HG02759 (cell line): ENCODE results near the gene EFS.

Experiments
- ATAC-seq: cut with Tn5 transposase; IDR thresholded peaks from one replicate; pipeline ENCODE4 v1.9.1; 2021; ENCODE audit warnings: mild to moderate bottlenecking, moderate library complexity; ENCODE audit not compliant: unreplicated experiment

EFS gene

DNA sequence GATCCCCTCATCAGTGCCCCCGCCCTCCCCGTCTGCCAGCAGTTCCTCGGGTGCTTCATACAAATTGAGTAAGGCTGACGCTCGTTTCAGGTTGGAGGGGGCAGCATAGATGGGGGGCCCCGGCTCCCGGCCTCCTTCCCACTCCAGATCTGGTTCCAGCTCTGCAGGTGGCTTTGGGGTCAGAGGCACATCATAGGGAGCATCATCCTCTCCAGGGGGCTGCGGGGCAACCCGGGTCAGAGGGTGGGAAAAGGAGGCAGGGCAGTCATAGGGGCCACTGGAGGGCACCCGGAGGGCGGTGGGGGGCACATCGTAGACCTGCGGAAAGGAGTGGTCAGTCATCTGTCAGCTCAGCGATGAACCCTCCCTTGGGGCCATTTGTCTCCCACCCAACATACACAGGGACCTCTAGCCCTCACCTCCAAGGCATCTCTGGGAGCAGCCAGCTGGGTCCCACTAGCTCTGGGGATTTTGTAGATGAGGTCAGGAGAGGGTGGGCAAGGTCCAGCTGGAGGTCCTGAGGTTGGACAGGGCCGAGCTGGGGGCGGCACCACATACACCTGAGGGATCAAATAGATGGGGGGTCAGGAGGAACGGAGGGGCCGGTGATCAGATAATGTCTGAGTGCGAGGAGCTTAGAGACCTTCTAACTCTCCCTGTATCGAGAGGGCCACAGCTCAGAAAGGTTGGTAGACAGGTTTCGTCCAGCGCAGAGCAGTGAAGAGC lies 5.1 kb downstream of the EFS start:
- no peak for ATAC-seq

DNA sequence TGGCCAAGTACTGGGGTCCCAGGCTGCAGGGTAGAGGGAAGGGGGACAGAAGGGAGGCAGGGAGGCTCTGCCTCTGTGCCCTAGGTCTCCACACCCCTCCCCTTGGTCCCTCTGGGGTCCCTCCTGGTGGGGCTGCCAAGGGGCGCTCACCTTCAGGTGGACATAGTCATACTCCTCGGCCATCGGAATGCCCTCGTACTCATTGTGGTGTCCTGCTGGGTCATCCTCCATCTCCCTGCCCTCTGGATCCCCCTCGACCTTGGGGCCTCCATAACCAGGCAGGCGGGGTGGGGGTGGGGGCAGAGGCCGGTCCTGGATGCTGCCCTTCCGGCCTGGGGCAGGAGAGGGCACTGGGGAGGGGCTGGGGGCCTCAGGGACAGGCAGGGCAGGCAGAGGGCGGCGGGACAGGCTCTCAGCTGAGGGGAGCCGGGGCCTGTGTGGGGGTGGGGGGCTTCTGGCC lies 5.8 kb downstream of the EFS start:
- no peak for ATAC-seq

DNA sequence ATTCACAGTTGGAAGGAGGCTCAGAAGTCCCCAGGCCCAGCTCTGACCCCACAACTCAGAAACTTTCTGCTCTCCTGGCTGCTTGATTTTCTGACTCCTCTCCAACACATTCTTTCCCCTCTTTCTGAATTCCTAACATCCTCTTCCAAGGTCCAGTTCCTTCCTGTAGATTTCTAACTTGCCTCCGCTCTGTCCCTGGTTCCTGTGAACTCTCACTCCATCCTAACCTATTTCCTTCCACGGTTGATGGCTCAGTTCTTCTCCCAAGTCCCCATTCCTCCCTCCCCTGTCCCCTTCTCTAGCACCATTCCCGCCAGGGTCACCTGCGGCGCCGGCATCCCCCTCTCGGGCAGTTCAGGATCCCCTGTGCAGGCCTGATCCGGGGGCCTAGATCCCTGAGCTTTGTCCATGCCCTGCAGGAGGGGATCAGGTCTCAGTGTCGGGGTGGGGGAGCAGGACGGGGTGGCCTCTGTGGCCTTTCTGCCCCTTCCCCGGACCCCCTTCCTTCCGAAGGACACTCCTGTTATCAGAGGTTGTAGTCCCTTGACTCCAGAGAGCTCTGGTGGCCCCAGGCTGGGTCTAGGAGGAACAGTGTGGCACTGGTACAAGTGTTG lies 6.3 kb downstream of the EFS start:
- no peak for ATAC-seq

DNA sequence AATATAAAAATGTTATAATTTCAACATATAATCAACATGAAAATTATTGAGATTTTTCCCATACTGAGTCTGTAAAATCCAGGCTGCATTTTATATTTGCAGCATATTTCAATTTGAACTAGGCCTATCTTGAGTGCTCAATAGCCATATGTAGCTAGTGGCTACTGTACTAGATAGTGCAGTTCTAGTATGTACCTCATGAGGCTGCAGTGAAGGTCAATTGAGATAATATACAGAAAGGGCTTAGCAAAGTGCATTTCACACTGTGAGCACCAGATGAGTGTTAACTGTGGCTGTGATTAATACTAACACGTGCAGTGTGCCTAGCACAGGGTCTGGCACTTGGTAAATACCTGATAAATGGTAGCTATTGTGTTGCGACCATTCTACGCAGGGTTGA lies 6.9 kb downstream of the EFS start:
- no peak for ATAC-seq

DNA sequence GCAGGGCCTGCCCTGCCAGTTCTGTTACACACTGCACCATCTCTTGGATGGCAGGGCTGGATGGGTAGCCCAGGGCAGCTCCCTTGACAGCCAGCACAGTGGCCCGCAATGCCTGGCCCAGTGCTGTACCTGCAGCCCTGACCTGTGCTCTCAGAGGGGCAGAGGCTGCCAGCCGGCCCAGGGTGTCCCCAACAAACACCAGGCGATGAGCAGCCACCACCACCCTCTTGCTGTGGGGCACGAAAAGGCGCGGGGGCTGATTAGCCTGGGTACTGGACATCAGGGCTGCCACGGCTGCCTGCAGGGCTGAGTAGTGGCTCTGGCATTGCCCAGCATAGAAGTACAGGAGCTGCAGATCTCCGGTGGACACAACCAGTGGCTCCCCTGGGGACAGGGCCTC lies 7.7 kb downstream of the EFS start:
- ATAC-seq, result no peak

DNA sequence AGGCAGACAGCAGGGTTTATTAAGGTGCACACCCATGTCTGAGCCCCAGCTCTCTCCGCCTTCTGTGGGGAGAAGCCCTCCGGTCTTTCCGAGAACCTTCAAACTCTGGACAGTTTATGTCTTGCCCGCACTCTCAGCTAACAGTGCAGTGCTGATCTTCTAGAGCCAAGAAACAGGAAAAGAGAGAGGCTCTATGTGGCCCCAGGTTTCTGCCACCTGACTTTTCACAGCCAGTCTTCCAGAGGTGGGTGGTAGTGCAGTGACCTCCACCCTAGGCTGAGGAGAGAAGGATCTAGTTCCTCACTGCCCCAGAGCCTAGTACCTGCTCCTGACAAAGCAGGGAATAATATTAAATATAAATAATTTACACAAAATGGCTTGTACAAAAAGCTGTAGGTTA lies 8.3 kb downstream of the EFS start:
- no peak for ATAC-seq

DNA sequence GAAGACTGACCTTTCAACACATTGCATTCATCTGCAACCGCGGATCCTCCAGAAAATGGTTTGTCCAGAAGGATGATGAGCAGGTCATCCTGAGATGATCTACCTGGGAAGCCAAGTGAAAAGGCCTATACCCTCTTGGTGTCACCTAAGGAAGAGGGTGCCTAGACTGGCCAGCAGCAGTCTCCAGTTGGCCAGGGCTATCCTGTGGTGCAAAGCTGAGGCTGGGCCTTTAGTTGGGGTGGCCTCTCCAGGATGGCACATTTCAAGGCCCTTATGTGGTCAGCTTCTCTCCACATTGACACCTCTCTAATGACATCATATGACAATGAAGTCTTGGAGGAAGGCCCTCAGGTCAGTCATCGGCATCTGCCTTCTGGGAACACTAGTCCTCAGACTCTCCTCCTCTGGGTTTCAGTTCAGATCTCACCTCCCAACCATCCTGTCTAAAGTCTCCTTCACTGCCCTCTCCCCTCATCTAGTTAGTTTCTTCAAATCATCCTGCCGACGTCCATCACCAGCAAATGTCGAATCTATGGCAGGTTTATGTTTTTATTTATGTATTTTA lies 9.0 kb downstream of the EFS start:
- no peak for ATAC-seq

DNA sequence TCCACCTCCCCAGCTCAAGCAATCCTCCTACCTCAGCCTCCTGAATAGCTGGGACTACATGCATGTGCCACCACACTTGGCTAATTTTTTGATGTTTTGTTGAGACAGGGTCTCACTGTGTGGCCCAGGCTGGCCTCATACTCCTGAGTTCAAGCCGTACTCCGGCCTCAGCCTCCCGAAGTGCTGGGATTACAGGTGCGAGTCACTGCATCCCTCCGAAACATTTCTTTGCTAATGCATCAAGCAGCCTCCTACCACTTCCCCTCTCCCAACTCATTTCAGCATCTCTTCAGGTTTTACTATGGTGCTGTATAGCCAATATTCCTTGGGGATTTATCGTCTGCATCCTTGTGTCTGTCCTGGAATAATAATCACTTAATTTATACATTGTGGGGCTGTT lies 10.0 kb downstream of the EFS start:
- ATAC-seq, result no peak

DNA sequence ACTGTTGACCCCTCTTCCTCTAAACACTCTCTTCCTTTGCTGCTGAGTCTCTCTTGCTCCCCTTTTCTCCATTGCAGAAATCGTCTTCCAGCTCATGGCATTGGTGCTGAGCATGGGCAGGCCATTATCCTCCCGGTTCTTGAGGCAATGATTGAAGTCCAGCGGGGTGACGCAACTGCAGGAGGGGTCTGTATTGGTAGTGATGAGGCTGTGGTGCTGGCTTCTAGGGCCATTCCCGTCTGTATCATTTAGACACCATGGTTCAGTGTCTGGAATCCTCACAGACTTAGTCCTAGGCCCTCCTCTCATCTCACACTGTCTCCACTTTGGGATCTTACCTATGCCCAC lies 11.6 kb downstream of the EFS start:
- ATAC-seq, result no peak

DNA sequence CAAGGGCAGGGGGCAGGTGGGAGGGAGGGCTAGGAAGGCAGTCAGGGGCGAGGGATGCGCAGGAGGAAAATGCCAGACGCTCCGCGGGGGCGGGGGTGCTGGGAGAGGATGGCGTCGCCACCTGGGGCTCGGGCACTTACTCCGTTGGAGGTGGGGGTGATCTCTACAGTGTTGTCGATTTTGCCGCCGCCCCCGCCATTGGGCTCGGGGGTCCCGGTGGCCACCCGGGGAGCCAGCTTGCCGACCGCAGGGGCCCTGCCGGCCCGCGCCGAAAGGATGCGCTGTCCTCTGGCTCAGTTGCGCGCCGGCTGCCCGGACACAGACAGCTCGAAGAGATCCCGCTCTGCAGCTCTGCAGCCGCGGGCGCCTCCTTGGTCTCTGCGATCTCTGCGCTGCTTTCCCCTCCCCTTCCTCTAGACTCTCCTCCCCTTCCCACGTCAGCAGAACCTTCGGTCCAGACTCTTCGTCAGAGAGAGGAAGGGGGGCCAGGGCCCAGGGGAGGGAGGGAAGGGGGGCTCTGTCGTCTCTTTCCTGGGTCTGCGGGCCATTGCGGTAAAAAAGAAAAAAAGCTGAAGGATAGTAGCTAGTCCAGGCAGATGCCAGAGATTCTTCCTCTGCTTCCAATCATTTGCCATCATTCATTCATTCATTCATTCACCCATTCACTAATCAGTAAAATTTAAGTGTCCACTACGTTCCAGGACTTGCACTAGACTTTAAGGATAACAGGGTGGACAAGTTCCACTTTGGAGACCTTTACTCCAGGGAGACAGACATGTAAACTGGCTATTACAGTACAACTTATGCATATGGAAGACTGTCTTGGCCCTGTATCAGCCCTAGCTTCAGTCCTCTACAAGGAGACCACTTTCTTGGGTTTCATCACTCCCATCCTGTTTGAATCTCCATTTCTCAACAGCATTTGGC lies 12.2 kb downstream of the EFS start, which contains the start of gene SLC22A17:
Gene SLC22A17 (minus strand): TSS at position 382 of the 927 bp plus-strand sequence.
- ATAC-seq, result no peak

DNA sequence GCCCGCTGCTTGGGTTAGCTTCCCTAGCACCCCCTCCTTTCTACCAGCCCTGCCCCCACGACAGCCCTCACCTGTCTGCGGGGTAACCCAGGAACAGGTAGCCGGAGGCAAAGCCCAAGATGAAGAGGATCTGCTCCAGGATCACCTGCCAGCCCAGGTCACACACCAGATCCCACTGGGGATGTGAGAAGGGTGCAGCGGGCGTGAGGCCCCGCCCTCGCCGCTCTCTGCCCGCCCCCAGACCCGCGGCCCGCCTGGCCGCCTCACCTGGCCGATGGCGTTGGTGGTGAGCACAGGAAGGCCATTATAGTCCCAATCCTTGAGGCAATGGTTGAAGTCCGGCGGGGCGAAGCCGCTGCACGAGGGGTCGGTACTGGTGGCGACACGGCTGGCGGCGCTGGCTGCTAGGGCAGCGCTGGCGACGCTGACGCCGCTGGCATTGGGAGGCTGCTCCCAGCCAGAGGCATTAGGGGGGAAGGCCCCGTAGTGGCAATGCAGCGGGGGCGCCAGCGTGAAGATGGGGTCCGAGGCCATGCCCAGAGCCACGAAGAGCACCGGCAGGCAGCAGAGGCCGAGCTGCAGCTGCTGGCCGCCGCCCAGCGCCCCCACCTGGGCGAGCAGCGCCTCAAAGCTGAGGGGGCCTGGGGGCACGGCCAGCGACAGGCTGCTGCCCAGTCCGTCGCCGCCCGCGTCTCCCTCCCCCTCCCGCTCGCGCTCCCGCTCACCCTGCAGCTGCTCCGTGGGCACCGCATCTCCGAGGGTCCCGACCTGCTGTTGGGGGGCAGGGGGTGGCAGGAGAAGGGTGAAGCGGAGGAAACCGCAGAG lies 13.1 kb downstream of the EFS start:
- no peak for ATAC-seq

DNA sequence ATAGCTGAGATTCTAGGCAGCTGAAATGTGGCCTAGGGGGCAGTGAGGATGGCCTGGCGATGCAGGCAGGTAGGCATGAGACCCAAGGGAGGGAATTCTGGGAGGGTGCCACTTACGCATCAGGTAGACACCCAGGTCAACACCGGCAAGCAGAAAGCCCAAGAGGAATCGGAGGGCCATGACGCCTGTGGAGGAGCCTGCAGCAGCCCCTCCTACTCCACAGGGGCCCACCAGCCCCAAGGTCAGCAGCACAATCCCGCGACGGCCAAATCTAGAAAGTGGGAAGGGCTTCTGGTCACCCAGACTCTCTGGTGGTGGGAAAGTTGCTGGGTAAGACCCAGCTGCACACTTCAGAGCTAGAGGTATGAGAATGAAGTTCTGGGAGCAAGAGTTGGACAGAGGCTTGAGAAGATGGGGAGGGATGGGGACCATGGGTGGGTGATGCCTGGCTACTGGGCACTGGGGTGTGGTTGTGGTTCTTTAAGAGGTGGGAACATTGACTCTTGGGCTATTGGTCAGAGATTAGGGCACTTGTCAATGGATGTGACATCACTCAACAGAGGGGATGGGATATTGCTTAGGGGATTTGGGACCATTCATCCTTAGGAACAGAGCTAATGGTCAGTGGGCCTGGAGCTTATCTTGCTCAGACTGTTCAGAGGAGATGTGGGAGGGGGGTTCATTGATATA lies 15.7 kb downstream of the EFS start:
- ATAC-seq, result no peak

DNA sequence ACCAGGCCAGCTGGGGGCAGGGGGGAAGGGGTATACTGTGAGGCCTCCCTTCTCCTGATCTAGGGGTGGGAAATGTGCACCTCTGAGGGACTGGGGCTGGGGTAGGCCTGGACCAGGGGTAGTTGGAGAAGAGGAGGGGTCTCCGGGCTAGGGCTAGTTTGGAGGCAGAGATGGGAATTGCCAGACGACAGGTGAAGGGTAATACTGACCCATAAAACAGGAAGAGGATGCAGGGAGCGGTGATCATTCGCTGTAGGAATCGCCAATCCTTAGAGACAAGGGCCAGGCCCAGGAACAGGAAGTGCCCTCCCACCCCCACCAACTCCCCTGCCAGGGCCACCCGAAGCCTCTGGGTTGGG lies 16.7 kb downstream of the EFS start:
- no peak for ATAC-seq

DNA sequence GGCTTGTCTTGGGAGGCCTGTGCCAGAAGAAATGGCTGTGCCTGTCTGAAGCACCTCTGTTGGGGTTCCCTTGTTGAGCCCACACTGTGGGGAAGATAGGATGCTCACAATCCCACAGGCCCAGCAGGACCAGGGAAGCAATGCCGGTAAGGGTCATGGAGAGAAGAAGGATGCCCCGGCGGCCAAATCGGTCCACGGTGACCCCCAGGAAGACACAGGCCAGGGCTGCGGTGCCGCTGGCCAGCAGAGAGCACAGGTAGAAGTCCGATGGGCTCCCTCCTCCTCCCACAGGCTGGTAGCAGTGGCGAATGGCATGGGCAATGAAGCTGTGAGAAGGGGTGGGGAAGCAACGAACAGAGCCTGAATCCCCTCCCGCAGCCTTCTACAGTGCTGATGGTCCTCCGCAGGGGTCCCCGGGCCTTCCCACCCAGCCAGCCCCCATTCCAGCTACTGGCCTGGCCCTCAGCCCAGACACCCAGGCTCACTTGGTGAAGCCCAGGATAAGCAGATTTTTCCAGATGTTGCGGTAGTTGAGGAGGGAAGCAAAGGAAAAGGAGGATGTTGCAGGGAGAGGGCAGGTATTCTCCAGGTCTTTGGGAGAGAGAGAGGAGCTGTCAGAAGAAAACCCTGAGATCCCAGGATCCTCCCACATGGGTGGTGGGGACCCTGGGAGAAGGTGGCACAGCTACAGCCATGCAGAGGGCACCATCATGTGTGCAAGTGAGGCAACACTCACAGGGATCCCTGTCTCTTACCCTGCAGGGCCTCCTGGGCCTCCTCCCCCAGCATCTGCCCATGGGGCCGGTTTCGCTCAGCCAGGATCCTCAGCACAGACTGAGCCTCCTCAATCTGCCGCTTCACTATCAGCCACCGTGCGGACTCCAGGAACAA lies 17.3 kb downstream of the EFS start:
- ATAC-seq, result no peak

DNA sequence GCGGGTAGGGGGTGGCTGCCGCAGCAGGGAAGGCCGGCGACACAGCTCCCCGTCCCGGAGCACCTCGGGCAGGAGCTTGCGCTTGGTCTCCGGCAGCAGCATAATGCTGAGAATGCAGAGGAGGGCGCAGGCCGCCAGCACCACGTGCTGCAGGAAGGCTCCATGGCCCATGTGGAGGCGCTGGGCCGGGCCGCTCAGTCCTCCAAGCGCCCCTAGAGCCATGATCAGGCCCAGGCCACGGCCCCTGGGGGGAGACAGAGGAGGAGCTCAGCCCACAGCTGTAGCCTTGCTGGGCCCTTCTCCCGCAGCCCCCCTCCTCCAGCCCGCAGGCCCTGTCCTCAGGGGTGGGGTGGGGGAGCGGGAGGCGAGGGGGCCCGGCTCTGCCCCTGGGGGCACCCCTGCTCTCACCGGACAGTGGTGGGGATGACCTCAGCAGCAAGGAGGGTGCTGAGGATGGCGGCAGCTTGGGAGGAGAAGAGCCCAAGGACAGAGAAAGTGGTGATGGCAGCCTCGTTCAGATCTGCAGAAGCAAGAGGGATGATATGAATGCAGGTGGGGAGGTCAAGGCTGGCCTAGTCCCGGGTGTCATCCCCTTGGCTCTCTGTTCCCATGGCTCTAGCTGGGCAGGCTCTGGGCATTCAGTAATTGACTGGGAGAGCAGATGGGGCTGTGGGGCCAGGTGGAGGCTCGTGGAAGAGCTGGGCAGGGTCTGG lies 18.1 kb downstream of the EFS start:
- no peak for ATAC-seq

DNA sequence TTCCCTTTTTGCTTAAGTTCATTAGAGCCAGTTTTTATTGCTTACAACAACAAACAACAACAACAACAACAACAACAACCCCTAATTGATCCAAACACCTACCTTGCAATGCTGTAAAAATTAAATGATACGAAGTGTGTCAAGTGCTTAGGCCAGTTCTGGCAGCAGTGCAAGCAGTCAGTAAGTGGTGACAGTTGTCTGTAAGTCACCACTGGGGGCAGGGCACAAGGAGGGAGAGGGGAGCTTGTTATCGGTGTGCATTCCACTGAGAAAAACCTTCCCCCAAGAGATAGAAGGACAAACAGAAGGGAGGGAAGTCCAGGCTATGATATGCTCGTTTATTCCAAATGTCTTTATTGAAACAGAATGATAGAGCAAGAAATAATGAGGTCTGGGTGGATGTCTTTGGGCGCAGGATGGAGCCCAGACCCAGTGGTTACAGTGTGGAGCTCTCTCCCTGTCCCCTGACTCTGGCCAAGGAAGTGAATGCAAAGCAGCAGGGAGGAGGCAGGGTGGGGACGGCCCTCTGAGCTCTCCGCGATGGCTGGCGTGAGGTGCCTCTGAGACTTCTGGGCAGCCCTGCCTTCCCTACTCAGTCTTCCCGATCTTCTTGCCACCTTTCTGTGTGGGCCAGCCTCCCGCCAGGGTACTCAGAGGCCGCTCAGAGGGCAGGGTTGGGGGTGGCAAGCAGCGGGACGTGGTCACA lies 18.8 kb downstream of the EFS start:
- no peak for ATAC-seq

DNA sequence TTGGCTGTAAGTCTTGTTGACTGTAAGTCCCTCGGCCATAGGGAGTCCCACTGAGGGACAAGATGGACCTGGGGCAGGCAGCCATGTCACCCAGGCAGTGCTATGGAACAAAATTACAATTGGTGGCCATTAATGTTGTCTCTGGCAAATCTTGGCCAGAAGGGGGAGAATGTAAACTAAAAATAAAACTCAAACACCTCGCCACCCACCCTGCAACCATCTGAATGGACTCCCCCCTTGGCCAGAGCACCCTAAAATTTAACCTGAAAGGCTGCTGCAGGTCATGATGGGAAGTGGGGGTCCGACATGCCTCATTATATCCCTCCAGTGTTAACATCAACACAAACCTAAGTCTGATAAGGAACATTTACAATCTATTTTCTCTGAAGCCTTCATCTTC lies 20.5 kb downstream of the EFS start:
- ATAC-seq, result no peak
